Activated naive CD4-positive, alpha-beta T cell treated with anti-CD3 and anti-CD28 coated beads, Interleukin-2, amount 10 ng/mL, durations not matched to agents 7 days and 5 days (primary cell): Measurements from ENCODE around the gene PPP1R26.

ENCODE experiments used
- CTCF ChIA-PET: fragments of 350-600 bp; sonication (Branson Sonifier 250); formaldehyde crosslinking; loops from one replicate; lab custom pipeline; 2021; ENCODE audit warnings: antibody characterized with exemption; lab: Charles Lee
- DNase-seq: peaks from one replicate; pipeline ENCODE4 v3.0.0-alpha.2; 2020
- H3K27ac Mint-ChIP-seq: one replicate; pipeline ENCODE4 v1.8.0; 2021; ENCODE audit warnings: mild to moderate bottlenecking, moderate library complexity, mixed read lengths
- H3K27me3 Mint-ChIP-seq: one replicate; pipeline ENCODE4 v1.8.0; 2021; ENCODE audit warnings: mild to moderate bottlenecking, mixed read lengths
- H3K36me3 Mint-ChIP-seq: one replicate; pipeline ENCODE4 v1.8.0; 2021; ENCODE audit warnings: mixed read lengths
- H3K4me1 Mint-ChIP-seq: one replicate; pipeline ENCODE4 v1.8.0; 2021; ENCODE audit warnings: mixed read lengths
- H3K4me3 Mint-ChIP-seq: one replicate; pipeline ENCODE4 v1.8.0; 2021; ENCODE audit warnings: mild to moderate bottlenecking, moderate library complexity, mixed read lengths
- H3K9me3 Mint-ChIP-seq: one replicate; pipeline ENCODE4 v1.8.0; 2021; ENCODE audit warnings: mixed read lengths

The PPP1R26 gene

DNA sequence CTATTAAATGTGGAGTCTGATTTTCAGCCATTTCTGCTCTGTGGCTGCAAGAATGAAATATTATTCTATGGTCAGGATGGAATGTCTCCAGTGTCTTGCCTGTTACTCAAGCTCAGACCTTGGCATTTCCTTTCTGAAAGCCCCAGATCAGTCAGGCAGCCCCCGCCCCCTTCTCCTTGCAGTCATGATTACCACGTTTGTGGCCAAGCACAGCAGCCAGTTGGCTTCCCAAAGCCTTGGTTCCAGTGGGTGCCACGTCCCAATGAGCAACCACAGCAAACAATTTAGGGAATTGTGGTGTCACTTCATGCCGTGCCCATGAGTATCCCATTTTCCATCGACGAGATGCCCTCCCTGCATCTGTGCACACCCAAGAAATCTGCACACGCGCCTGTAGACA lies 56.6 kb downstream of the PPP1R26 start:
- Mint-ChIP-seq H3K4me1 (no peaks in the 10 kb centered on the region), H3K27ac (no peak overlapping the region), H3K9me3 (no peaks in the 10 kb centered on the region), H3K36me3 (no peaks in the 10 kb centered on the region), H3K4me3 (no peak overlapping the region), H3K27me3 (peaks cover 23% of the 10 kb centered on the region)
- no peak for DNase-seq
- CTCF ChIA-PET, result no interaction called here
